ENCODE measurements around the gene FAM219A.

FAM219A gene

GRCh38 chr9:34349324-34349723 lies 109.0 kb downstream of the FAM219A start:
- DNase-seq (ENCODE audit: low read depth, low spot score), result no peak
